Adrenal gland (tissue), 12 donors: ENCODE results near the gene ZNF480. TPM values are rescaled to one million over a fixed set of nuclear protein-coding genes. Genes with fewer than 3 reads are reported as not detected.

Experiments used
- DNase-seq, 7 donors: peaks; one replicate each; pipeline ENCODE4 v3.0.0-alpha.2; 2019 to 2020
- H3K27ac ChIP-seq, 5 donors: fragments of 200-600 bp; sonication (generic) in 4 of 5; 1 replicate in 3 of 5; 2 replicates in 2 of 5; pipeline versions ENCODE4 v1.5.1 to v1.8.0; 2016 to 2020; ENCODE audit warnings: mild to moderate bottlenecking in 1 of 5
- H3K27me3 ChIP-seq: fragments of 200-600 bp; 2 replicates; pipeline ENCODE4 v1.8.0; 2021
- H3K36me3 ChIP-seq, 2 donors: fragments of 200-600 bp; replicated peaks in 1 of 2; 1 replicate in 1 of 2; 2 replicates in 1 of 2; pipeline versions ENCODE4 v1.5.1 to v1.8.0; 2018 to 2022
- H3K4me1 ChIP-seq, 2 donors: fragments of 200-600 bp; replicated peaks in 1 of 2; 1 replicate in 1 of 2; 2 replicates in 1 of 2; pipeline versions ENCODE4 v1.5.1 to v1.8.0; 2018 to 2021
- H3K4me3 ChIP-seq, 4 donors: fragments of 200-600 bp; sonication (generic) in 3 of 4; one replicate each; pipeline ENCODE4 v1.5.1; 2016 to 2018
- H3K9me3 ChIP-seq, 3 donors: fragments of 200-600 bp; sonication (generic) in 1 of 3; replicated peaks in 1 of 3; 1 replicate in 2 of 3; 2 replicates in 1 of 3; pipeline versions ENCODE4 v1.5.1 to v1.8.0; 2016 to 2021
- CTCF ChIP-seq, 6 experiments: fragments of 450-650 bp in 4 of 6; fragments of 200-600 bp in 2 of 6; sonication (generic) in 1 of 6; IDR thresholded peaks; 1 replicate in 5 of 6; 2 replicates in 1 of 6; pipeline versions ENCODE4 v1.5.1 to v1.8.0; 2016 to 2021; ENCODE audit warnings: antibody characterized with exemption in 6 of 6, mild to moderate bottlenecking in 2 of 6, moderate library complexity in 1 of 6
- POLR2A ChIP-seq, 2 donors: fragments of 450-650 bp; IDR thresholded peaks; one replicate each; pipeline ENCODE4 v1.6.1; 2017; ENCODE audit warnings: antibody characterized with exemption in 2 of 2, mild to moderate bottlenecking in 2 of 2, moderate library complexity in 1 of 2
- WGBS, 4 donors: extraction: QIAGEN DNeasy Blood & Tissue Kit in 2 of 4; methylation state at CpG; one replicate each; pipeline versions ENCODE4 v1.1.5 to v1.1.7; 2013 to 2017; 5-methylcytosine and 5-hydroxymethylcytosine counted together
- intact Hi-C, 2 donors: fragments of 100-400 bp; cut with DNase I; formaldehyde crosslinking; loops; one replicate each; pipeline versions ENCODE4 v1.14.1 to v1.15.0; 2022 to 2023
- polyA plus RNA-seq, 3 donors: library from polyadenylated mRNA; stranded (reverse); fragments of 200-250 nt in 2 of 3; fragments of 350-450 nt in 1 of 3; fragmentation: Illumina TruSeq in 1 of 3; extraction: RNeasy Lipid Tissue Mini Kit (QIAGEN cat#74804) in 1 of 3; gene quantifications; one replicate each; pipeline ENCODE4 v1.2.3, GENCODE V29; 2013 to 2014
- total RNA-seq, 9 donors: library from RNA; depleted of rRNA in 4 of 9; stranded (reverse); fragments of >200 nt in 4 of 9; fragments of 120-200 nt in 1 of 9; fragmentation: NEBNext Ultra II Directional in 1 of 9; extraction: Animal tissue kit (Norgen Biotek cat#: 25700) in 1 of 9; gene quantifications; one replicate each; pipeline versions ENCODE4 v1.1.0 to v1.2.4, GENCODE V29; 2013 to 2023
- donor health status: healthy with polysubstance abuse.
- donor health status: Bipolar disorder and iron deficiency.
- donor health status: DM: yes; HTN: yes; CAD: no.
- donor health status: DM: no; HTN: no; CAD: no.
- donor health status: DM: no; HTN: no; CAD: no.
- donor health status: DM: yes; HTN: yes; CAD: no.

Gene ZNF480
- total and polyA plus RNA-seq, 12 donors = 2.1 to 16.3 (median 9.5) TPM

DNA sequence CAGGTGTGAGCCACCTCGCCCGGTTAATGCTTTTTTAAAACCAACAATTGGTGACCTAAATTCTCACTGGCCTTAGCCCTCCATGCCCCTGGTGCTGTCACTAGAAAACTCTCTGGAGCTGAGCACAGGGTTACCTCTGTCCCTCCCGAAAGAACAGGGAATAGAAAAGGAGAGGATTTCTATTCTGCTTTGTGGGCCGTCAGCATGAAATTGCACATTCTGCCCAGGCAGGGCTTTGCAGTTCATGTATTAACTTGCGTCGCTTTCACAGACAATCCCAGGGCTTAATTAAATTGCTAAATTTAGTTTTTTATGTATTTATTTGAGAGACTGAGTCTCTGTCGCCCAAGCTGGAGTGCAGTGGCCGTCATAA is 583 bp upstream of the ZNF480 start:
- peak in 1 of 7 donors; percentile 10 for DNase-seq
- H3K27ac ChIP-seq = peak overlapping the region; percentile 64 to 99 (median 74)
- H3K9me3 ChIP-seq = no peaks in the 10 kb centered on the region
- WGBS, 4 donors = 13 to 19% (median 17%) methylated on average over 7 to 8 of the region's 8 CpGs
- H3K27me3 ChIP-seq = no peaks in the 10 kb centered on the region
- peaks cover 0 to 11% of the 10 kb centered on the region in 2 donors for H3K36me3 ChIP-seq
- TF ChIP-seq POLR2A (IDR thresholded peaks at IDR 0.05) = no peak
- TF ChIP-seq CTCF (IDR thresholded peaks at IDR 0.05) = no peak
- intact Hi-C loops = no loop called here
- peaks cover 7 to 11% of the 10 kb centered on the region in 2 donors for H3K4me1 ChIP-seq
- peak overlapping the region; percentile 25 to 96 (median 62) for H3K4me3 ChIP-seq

- Histone ChIP-seq H3K4me1 (peaks cover 7 to 11% of the 10 kb centered on the region in 2 donors), H3K36me3 (peaks cover 0 to 18% of the 10 kb centered on the region in 2 donors), H3K4me3 (peak overlapping the region; percentile 43 to 97 (median 80)), H3K27me3 (no peaks in the 10 kb centered on the region), H3K27ac (peak overlapping the region; percentile 66 to 99 (median 94)), H3K9me3 (no peaks in the 10 kb centered on the region)
- 9 to 12% (median 11%) methylated on average over 15 to 18 of the region's 18 CpGs for WGBS, 4 donors
- TF ChIP-seq CTCF (IDR thresholded peaks at IDR 0.05) = no peak
- no peak for TF ChIP-seq POLR2A (IDR thresholded peaks at IDR 0.05)
- intact Hi-C loops = no loop called here
- peak in 4 of 7 donors; percentile 13 to 22 (median 18) for DNase-seq
Observed at GRCh38 chr19:52297601-52298364, 814 bp downstream of the ZNF480 start.

DNA sequence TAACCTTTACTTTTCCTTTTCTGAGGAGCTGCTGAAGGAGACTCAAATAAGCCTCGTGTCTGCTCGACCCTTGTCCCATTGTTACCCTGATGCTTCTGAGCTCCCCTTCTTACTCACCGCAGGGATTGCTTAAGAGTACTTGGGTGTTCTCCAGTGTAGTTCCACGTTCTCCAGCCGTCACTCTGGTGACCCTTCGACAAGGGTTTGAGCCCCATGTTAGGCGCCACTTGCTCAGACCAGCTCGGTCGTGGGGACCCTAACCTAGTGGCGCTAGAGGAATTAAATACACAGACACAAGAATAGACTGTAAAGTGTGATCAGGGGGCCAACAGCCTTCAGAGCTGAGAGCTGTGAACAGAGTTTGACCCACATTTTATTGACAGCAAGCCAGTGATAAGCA is 10.3 kb downstream of the ZNF480 start:
- intact Hi-C loops = no loop called here
- peak in 1 of 7 donors; percentile 24 for DNase-seq
- peaks cover 0 to 45% (median 0%) of the 10 kb centered on the region in 3 donors for H3K9me3 ChIP-seq
- H3K4me1 ChIP-seq = no peaks in the 10 kb centered on the region
- no peaks in the 10 kb centered on the region for H3K27me3 ChIP-seq
- WGBS, 4 donors = 95 to 99% (median 96%) methylated on average over 10 of the region's 10 CpGs
- peaks cover 0 to 4% of the 10 kb centered on the region in 2 donors for H3K36me3 ChIP-seq
- no peak for TF ChIP-seq POLR2A (IDR thresholded peaks at IDR 0.05)
- no peak for TF ChIP-seq CTCF (IDR thresholded peaks at IDR 0.05)
- no peak overlapping the region for H3K27ac ChIP-seq
- no peak overlapping the region for H3K4me3 ChIP-seq

DNA sequence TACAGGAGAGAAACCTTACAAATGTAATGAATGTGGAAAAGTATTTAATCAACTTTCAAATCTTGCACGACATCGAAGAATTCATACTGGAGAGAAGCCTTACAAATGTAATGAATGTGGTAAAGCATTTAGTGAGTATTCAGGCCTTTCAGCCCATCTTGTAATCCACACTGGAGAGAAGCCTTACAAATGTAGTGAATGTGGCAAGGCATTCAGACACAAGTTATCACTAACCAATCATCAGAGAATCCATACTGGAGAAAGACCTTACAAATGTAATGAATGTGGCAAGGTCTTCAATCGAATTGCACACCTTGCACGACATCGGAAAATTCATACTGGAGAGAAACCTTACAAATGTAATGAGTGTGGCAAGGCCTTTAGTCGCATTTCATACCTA is 25.5 kb downstream of the ZNF480 start:
- H3K36me3 ChIP-seq = peaks cover 0 to 8% of the 10 kb centered on the region in 2 donors
- H3K27me3 ChIP-seq = no peaks in the 10 kb centered on the region
- H3K4me1 ChIP-seq = no peaks in the 10 kb centered on the region
- intact Hi-C loops = no loop called here
- H3K27ac ChIP-seq = no peak overlapping the region
- H3K4me3 ChIP-seq = peak overlapping the region in 1 of 4 donors; percentile 3
- DNase-seq = no peak
- TF ChIP-seq POLR2A (IDR thresholded peaks at IDR 0.05) = no peak
- TF ChIP-seq CTCF (IDR thresholded peaks at IDR 0.05) = no peak
- WGBS, 4 donors = 96 to 98% (median 97%) methylated on average over 6 of the region's 6 CpGs
- peaks cover 26 to 83% (median 43%) of the 10 kb centered on the region in 3 donors for H3K9me3 ChIP-seq
